RWPE1 (cell line): Measurements from ENCODE around the gene ATP1A1.

Source experiments
- CTCF ChIA-PET: fragments of 350-600 bp; sonication (Branson Sonifier 250); formaldehyde crosslinking; extraction: SDS; loops from one replicate; lab custom pipeline; 2021; lab: Yijun Ruan, JAX
- POLR2A ChIA-PET: fragments of 400-600 bp; formaldehyde crosslinking; extraction: SDS; loops from one replicate; lab custom pipeline; 2020; ENCODE audit warnings: antibody characterized with exemption; ENCODE audit not compliant: low non-redundant PET; lab: Yijun Ruan, JAX
- DNase-seq: peaks from one replicate; pipeline ENCODE4 v3.0.0; 2012; ENCODE audit warnings: low spot score
- H3K27ac ChIP-seq: fragments of 450-650 bp; 2 replicates; pipeline ENCODE4 v1.5.1; 2017
- TF ChIP-seq, protein P1 (sequence below): fragments of 450-650 bp; conservative IDR thresholded peaks from 2 replicates; pipeline ENCODE4 v1.5.1; 2017; ENCODE audit warnings: low read depth, mild to moderate bottlenecking

ATP1A1 gene

DNA sequence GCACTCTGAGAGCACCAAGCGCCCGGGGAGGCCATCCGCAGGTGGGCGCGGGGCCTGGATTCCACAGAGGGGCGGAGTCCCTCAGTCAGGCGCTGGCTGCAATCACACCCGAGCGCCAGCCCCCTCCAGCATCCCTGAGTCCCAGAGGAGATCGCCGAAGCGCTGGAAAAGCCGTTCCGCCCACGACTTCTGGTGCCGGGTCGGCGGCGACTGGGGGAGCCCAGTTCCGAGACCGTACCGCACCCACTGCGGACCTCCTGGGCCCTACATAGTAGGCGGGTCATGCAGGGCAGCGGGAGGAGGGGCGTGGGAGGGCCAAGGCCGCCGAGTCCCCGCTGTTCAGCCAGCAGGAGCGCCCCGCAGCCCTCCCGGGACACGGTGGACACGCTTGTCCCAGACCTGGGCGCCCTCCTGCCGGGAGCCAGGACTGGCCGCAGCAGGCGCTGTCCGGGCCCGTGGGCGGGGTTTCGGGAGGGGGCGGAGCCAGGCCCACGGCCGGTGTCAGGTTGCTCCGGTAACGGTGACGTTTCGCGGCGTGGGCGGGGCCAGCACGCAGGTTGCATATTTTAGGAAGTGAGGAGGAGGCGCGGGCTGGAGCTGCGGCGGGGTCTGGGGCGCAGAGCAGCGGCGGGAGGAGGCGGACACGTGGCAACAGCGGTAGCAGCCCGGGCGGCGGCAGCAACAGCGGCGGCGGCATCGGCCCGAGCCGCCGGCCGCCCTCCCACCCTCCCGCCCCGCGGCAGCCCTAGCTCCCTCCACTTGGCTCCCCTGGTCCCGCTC, at the start of gene ATP1A1:
TSS of gene ATP1A1 (plus strand) at position 594 of the 780 bp plus-strand sequence. CDS start 268 bp downstream, outside the sequence.
- CTCF ChIA-PET: interaction anchor here (1.4 kb wide), 1 partner anchor 220 kb away, joined by 4 read pairs; no protein-coding TSS in a partner anchor
- TF ChIP-seq, protein P1, sequence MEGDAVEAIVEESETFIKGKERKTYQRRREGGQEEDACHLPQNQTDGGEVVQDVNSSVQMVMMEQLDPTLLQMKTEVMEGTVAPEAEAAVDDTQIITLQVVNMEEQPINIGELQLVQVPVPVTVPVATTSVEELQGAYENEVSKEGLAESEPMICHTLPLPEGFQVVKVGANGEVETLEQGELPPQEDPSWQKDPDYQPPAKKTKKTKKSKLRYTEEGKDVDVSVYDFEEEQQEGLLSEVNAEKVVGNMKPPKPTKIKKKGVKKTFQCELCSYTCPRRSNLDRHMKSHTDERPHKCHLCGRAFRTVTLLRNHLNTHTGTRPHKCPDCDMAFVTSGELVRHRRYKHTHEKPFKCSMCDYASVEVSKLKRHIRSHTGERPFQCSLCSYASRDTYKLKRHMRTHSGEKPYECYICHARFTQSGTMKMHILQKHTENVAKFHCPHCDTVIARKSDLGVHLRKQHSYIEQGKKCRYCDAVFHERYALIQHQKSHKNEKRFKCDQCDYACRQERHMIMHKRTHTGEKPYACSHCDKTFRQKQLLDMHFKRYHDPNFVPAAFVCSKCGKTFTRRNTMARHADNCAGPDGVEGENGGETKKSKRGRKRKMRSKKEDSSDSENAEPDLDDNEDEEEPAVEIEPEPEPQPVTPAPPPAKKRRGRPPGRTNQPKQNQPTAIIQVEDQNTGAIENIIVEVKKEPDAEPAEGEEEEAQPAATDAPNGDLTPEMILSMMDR: no peak
- H3K27ac ChIP-seq: peak within 1 kb of the TSS; percentile 91
- POLR2A ChIA-PET: interaction anchor here (0.7 kb wide), 1 partner anchor 64 kb away, joined by 4 read pairs; no protein-coding TSS in a partner anchor
- peak; percentile 91 for DNase-seq

- no peak for DNase-seq
- CTCF ChIA-PET: interaction anchor here (0.7 kb wide), 1 partner anchor 197 kb away, joined by 3 read pairs; no protein-coding TSS in a partner anchor
- POLR2A ChIA-PET: no interaction called here
- H3K27ac ChIP-seq: no peak overlapping the region
- TF ChIP-seq, protein P1: no peak
These were observed 49.6 kb upstream of the ATP1A1 start for GRCh38 chr1:116323491-116323890.

GRCh38 chr1:116324411-116324810, 48.6 kb upstream of the ATP1A1 start:
- CTCF ChIA-PET: no interaction called here
- TF ChIP-seq, protein P1: no peak
- H3K27ac ChIP-seq: no peak overlapping the region
- no peak for DNase-seq
- POLR2A ChIA-PET: no interaction called here

GRCh38 chr1:116325104-116325503, 47.9 kb upstream of the ATP1A1 start:
- H3K27ac ChIP-seq: no peak overlapping the region
- no peak for DNase-seq
- TF ChIP-seq, protein P1: no peak
- CTCF ChIA-PET: no interaction called here
- POLR2A ChIA-PET: no interaction called here

GRCh38 chr1:116325922-116326321, 47.1 kb upstream of the ATP1A1 start:
- no peak overlapping the region for H3K27ac ChIP-seq
- CTCF ChIA-PET: no interaction called here
- TF ChIP-seq, protein P1: no peak
- DNase-seq: no peak
- POLR2A ChIA-PET: no interaction called here

DNA sequence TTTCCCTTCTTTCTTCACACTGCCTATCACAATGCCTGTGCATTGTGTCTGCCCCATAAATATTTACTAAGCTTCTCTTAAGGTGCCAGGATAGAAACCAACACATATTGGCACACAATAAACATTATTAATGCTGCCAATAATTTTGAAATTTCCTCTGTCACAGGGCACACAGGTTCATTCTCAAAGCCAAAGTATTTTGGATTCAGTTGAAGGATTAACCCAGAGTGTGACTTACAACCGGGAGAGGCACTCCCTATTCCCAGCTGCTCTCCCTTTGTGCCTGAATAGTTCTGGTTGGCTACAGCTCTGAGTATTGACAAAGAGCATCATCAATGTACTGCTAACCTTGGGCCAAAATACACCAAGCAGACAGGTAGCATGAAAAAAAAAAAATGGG, 46.6 kb upstream of the ATP1A1 start:
- ChIA-PET CTCF (interaction anchor here (1.0 kb wide), 1 partner anchor 18 kb away, joined by 6 read pairs; no protein-coding TSS in a partner anchor), POLR2A (no interaction called here)
- DNase-seq: no peak
- TF ChIP-seq, protein P1: no peak
- H3K27ac ChIP-seq: no peak overlapping the region
